H1 (cell line): ENCODE results near the gene TSPAN17.

Source experiments
- CTCF ChIP-seq, 3 experiments: IDR thresholded peaks; 1 replicate in 2 of 3; 2 replicates in 1 of 3; pipeline versions ENCODE4 v1.5.1 to v1.6.1; 2011; ENCODE audit warnings: low read length in 3 of 3, mild to moderate bottlenecking in 3 of 3, inconsistent platforms in 2 of 3, low read depth in 1 of 3, moderate library complexity in 1 of 3; ENCODE audit not compliant: insufficient read depth in 1 of 3; ENCODE audit errors: control extremely low read depth in 1 of 3
- EP300 ChIP-seq, 2 experiments: IDR thresholded peaks; 1 replicate in 1 of 2; 2 replicates in 1 of 2; pipeline ENCODE4 v1.6.1; 2011 to 2012; ENCODE audit warnings: low read depth in 2 of 2, low read length in 2 of 2, mild to moderate bottlenecking in 2 of 2, borderline replicate concordance in 1 of 2, inconsistent platforms in 1 of 2, moderate library complexity in 1 of 2
- EZH2 ChIP-seq: fragments of 200-600 bp; sonication (generic); IDR thresholded peaks from 2 replicates; pipeline ENCODE4 v1.7.1; 2012; ENCODE audit warnings: low read depth, mild to moderate bottlenecking, moderate library complexity, low read length, inconsistent platforms; ENCODE audit not compliant: severe bottlenecking
- HDAC6 ChIP-seq: IDR thresholded peaks from one replicate; pipeline ENCODE4 v1.7.1; 2012; ENCODE audit warnings: low read depth, mild to moderate bottlenecking, inconsistent platforms, low read length, moderate library complexity
- RAD21 ChIP-seq, 2 experiments: IDR thresholded peaks in 1 of 2; conservative IDR thresholded peaks in 1 of 2; 2 replicates each; pipeline ENCODE4 v1.6.1; 2011; ENCODE audit warnings: low read depth in 2 of 2, low read length in 2 of 2, improper control_type of control experiment in 1 of 2, inconsistent platforms in 1 of 2, mild to moderate bottlenecking in 1 of 2, moderate library complexity in 1 of 2
- SIN3A ChIP-seq, 2 experiments: IDR thresholded peaks in 1 of 2; conservative IDR thresholded peaks in 1 of 2; 2 replicates each; pipeline ENCODE4 v1.6.1; 2011 to 2012; ENCODE audit warnings: low read length in 2 of 2, improper control_type of control experiment in 1 of 2, low read depth in 1 of 2, mild to moderate bottlenecking in 1 of 2
- TF ChIP-seq, protein P1 (sequence below): IDR thresholded peaks from 2 replicates; pipeline ENCODE4 v1.6.1; 2011; ENCODE audit warnings: low read length, improper control_type of control experiment

DNA sequence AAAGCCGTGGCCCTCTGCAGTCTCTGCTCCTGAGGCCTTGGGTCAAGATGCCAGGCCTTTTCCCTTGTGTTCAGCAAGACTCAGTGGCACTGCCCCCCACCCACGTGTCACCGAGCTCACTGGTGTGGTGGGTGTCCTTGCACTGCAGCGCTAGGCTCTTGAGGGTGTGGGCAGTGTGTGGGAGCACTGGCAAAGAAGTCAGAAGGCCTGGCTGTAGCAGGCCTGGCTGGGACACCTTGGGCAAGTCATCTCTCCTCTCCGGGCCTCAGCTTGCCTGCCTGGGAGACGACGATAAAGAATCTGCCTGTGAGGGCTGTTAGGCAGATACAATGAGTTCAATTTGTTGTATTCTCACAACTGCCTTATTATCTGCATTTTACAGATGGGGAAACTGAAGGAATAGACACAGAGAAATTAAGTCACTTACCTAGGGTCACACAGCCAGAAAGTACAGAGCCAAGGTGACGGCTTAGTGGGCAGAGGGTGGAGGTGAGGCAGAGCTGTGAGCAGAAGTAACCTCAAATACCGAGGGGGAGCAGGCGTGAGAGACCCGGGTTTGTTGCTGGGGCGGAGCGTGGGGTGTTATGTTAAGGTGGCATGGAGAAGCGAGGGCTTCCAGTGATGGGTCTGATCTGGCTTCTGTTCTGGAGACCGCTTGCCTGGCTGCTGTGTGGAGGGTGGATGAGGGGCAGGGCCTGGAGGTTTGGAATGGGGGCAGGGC, 1.4 kb downstream of the TSPAN17 start:
- TF ChIP-seq EZH2 = no peak
- TF ChIP-seq, protein P1, sequence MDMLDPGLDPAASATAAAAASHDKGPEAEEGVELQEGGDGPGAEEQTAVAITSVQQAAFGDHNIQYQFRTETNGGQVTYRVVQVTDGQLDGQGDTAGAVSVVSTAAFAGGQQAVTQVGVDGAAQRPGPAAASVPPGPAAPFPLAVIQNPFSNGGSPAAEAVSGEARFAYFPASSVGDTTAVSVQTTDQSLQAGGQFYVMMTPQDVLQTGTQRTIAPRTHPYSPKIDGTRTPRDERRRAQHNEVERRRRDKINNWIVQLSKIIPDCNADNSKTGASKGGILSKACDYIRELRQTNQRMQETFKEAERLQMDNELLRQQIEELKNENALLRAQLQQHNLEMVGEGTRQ = no peak
- no peak for TF ChIP-seq CTCF (IDR thresholded peaks at IDR 0.05; ENCODE audit: control extremely low read depth in 1 of 3, insufficient read depth in 1 of 3, low read depth in 1 of 3, low read length in 3 of 3)
- TF ChIP-seq HDAC6 = no peak
- TF ChIP-seq SIN3A (conservative IDR thresholded peaks at IDR 0.05 in 1 of 2, IDR thresholded peaks at IDR 0.05 in 1 of 2; ENCODE audit: low read depth in 1 of 2, low read length in 2 of 2) = no peak
- TF ChIP-seq EP300 (IDR thresholded peaks at IDR 0.05; ENCODE audit: borderline replicate concordance in 1 of 2, low read depth in 2 of 2, low read length in 2 of 2) = no peak
- TF ChIP-seq RAD21 (IDR thresholded peaks at IDR 0.05 in 1 of 2, conservative IDR thresholded peaks at IDR 0.05 in 1 of 2; ENCODE audit: low read depth in 2 of 2, low read length in 2 of 2) = no peak
